ENCODE measurements around the gene MICALL1. TPM values are rescaled to one million over a fixed set of nuclear protein-coding genes. Genes with fewer than 3 reads are reported as not detected.

MICALL1 gene
- total and polyA plus RNA-seq, 8 donors = 8.8 to 22.3 (median 19.2) TPM

DNA sequence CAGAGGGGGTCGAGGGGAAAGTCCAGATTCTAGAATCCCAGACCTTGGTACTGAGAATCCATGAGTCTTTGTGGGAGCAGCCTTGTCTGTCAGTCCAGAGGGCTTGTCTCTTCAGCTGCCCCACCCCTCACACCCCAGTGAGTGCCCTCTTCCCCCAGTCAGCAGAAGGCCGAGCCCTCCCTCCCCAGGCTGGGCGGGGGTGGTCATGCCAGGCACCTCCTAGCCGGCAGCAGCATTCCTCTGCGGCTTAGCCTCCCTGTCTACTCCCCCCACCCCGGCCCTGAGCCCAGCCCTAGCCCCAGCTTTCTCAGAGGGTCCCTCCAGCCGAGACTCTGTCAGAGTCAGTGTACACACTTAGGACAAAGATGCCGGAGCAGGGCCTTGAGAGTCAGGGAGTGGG is 73.7 kb downstream of the MICALL1 start:
- ATAC-seq = no peak
- Histone ChIP-seq H3K9me3 (no peaks in the 10 kb centered on the region), H3K27ac (no peak overlapping the region), H3K4me3 (no peak overlapping the region), H3K27me3 (no peaks in the 10 kb centered on the region), H3K4me1 (no peaks in the 10 kb centered on the region), H3K36me3 (no peaks in the 10 kb centered on the region)
- no peak for TF ChIP-seq CTCF (IDR thresholded peaks at IDR 0.05)
- DNase-seq = no peak
- intact Hi-C loops (cut with DNase I) = no loop called here
- FAIRE-seq = no peak
- WGBS, 2 donors = 84 to 93% methylated on average over 7 to 8 of the region's 8 CpGs

DNA sequence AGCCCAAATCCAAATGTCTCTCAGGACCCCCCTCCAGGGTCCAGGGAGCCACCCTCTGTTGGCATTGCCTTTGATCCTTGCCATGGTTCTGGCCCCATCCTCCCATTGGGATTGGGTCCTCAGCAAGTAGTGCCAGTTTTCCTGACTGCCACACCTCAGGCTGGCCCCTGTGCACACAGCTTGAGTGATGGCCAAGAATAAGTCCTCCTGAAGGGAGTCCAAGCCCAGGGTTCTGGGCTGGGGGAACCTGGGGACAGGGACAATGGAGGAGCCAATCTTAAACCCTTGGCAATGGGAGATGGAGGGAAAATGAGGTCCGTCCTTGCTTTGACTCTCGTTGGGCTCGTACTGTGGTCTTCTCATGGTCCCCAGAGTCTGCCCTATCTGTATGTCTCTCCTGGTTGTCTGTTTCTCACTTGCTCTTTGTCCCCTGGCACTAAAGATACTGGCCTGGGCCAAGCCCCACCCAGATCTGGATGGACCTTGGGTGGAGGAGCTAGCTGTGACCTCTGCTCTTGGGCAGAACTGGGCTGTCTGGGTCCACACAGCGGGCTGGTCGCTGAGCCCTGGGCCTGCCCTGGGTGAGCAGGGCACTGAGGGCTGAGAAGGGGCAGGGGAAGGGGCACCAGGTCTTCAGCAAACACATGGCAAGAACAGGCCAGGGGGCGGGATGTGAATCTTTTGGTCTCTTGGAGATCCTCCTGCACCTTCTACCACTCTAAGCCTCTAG is 75.3 kb downstream of the MICALL1 start:
- intact Hi-C loops (cut with DNase I) = no loop called here
- ATAC-seq = peak in 1 of 4 donors; percentile 32
- no peak for TF ChIP-seq CTCF (IDR thresholded peaks at IDR 0.05)

DNA sequence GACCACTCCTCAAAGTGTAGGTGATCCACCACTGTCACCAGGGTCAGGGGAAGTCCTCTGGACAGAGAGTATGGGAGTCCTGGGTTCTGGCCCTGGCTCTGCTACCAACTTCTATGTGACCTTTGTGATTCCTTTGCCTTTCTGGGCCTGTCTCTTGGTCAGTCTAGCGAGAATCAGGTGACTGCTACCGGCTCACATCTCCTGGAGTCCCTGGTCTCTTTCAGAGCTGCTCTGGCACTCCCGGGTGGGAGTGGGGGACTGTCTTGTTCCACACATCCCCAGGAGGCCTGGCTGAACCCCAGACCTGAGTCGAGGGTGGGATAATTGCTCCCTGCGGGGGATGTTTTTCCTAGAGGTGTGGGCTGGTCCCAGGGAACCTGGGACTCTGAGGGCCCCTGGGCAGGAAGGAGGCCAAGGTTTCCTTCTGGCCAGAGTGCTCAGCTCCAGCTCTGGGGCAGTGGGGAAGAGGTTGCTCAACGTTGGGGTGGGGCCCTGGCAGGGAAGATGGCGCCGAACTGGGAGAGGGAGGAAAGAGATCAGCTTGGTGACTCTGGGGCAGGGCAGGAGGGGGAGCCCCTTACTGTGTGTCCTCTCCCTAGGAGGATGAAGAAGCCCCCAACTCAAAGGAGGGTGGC is 76.2 kb downstream of the MICALL1 start:
- Histone ChIP-seq H3K27ac (no peak overlapping the region), H3K27me3 (no peaks in the 10 kb centered on the region), H3K4me3 (no peak overlapping the region), H3K36me3 (no peaks in the 10 kb centered on the region), H3K9me3 (no peaks in the 10 kb centered on the region), H3K4me1 (no peaks in the 10 kb centered on the region)
- TF ChIP-seq CTCF (IDR thresholded peaks at IDR 0.05) = no peak
- FAIRE-seq = no peak
- DNase-seq = no peak
- no peak for ATAC-seq
- intact Hi-C loops (cut with DNase I) = no loop called here
- WGBS, 2 donors = 90 to 92% methylated on average over 8 of the region's 8 CpGs

More for the DNA sequence above, 75.3 kb downstream of the MICALL1 start:
- FAIRE-seq (no peak), DNase-seq (no peak)
- no peaks in the 10 kb centered on the region for H3K4me1 ChIP-seq
- 72 to 74% methylated on average over 6 of the region's 6 CpGs for WGBS, 2 donors
- no peak overlapping the region for H3K4me3 ChIP-seq
- H3K27me3 ChIP-seq = no peaks in the 10 kb centered on the region
- H3K36me3 ChIP-seq = no peaks in the 10 kb centered on the region
- H3K27ac ChIP-seq = no peak overlapping the region
- no peaks in the 10 kb centered on the region for H3K9me3 ChIP-seq

- Histone ChIP-seq H3K9me3 (no peaks in the 10 kb centered on the region), H3K36me3 (no peaks in the 10 kb centered on the region), H3K27ac (no peak overlapping the region), H3K4me1 (no peaks in the 10 kb centered on the region), H3K27me3 (no peaks in the 10 kb centered on the region), H3K4me3 (no peak overlapping the region)
- FAIRE-seq (no peak), DNase-seq (no peak), ATAC-seq (no peak)
- TF ChIP-seq CTCF (IDR thresholded peaks at IDR 0.05) = no peak
- intact Hi-C loops (cut with DNase I) = no loop called here
- WGBS, 2 donors = 81 to 85% methylated on average over 84 of the region's 84 CpGs
Observed at GRCh38 chr22:37982938-37983859, 77.1 kb downstream of the MICALL1 start.
